Measurements from ENCODE around the gene PFDN1. TPM values are rescaled to one million over a fixed set of nuclear protein-coding genes. Genes with fewer than 3 reads are reported as not detected.

The PFDN1 gene
- total RNA-seq, 1 donor from 2014 or later = 42.7 TPM

DNA sequence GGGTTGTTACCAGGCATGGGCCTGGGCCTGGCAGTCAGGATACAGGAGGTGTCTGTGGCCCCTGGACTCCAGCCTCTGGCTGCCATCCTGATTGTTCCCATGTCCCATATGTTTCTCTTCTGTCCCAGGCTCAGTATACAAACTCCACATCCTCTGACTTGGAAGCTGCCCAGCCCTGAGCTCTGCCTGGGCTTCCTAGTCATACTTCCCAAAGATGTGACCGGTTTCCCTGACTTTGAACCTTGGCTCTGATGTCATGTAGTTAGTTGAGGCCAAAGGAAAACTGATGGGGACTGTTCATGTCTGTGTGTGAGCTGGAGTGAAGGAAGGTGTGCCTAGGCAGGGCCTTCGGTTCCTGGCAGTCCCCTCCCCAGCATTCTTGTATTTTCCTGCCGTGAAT is 77.5 kb downstream of the PFDN1 start:
- no peak for DNase-seq (ENCODE audit: low spot score)
- intact Hi-C loops (cut with DNase I) = no loop called here
- no peak for ATAC-seq

DNA sequence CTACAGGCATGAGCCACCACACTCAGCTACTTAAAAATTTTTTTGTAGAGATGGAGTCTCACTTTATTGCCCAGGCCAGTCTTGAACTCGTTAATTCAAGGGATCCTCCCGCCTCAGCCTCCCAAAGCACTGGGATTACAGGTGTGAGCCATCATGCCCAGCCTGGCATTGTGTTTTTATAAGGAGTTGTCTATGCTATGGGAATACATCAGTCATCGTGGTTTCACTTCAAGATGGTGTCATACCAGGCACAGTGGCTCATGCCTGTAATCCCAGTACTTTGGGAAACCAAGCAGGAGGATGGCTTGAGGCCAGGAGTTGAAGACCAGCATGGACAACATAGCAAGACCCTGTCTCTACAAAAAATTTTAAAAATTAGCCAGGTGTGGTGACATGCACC is 78.2 kb downstream of the PFDN1 start:
- intact Hi-C loops (cut with DNase I) = no loop called here
- no peak for ATAC-seq
- DNase-seq (ENCODE audit: low spot score) = no peak

DNA sequence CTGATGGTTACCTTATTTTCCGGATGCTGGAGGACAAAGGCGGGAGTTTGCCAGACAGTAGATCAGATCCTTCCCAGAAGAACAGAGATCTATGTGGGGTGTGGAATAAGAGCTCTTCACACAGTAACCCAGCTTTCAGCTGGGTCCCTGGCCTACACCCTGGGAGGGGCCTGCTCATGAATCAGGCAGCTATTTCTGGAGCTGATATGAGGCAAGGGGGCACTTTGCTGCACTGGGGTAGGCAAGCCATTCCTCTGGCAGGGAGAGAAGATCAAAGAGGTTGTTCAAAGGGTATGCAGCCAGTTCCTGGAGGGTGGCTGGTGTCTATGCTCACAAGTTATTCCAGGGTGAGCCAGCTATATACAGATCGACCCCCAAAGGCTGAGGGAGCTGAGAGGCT is 79.3 kb downstream of the PFDN1 start:
- DNase-seq (ENCODE audit: low spot score) (no peak), ATAC-seq (no peak)
- intact Hi-C loops (cut with DNase I) = no loop called here

DNA sequence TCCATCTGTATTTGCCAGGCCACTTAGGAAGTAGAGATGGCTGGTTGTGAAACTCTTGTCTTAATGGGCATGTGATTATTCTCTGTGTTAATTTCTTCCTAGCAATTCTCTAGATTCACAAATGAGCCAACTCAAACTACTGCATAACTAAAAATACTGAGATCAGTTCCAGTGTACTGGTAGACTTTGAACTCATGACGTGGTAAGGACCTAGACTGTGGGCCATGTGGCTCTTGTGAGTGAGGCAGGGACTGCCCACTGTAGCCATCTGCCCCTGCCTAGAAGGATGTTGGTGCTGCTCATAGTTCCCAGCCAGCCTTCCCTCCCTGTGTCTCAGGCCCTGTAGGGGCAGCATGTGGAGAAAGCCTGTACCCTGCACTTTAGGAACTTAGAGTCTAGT is 80.5 kb downstream of the PFDN1 start:
- intact Hi-C loops (cut with DNase I) = no loop called here
- ATAC-seq (no peak), DNase-seq (ENCODE audit: low spot score) (no peak)

DNA sequence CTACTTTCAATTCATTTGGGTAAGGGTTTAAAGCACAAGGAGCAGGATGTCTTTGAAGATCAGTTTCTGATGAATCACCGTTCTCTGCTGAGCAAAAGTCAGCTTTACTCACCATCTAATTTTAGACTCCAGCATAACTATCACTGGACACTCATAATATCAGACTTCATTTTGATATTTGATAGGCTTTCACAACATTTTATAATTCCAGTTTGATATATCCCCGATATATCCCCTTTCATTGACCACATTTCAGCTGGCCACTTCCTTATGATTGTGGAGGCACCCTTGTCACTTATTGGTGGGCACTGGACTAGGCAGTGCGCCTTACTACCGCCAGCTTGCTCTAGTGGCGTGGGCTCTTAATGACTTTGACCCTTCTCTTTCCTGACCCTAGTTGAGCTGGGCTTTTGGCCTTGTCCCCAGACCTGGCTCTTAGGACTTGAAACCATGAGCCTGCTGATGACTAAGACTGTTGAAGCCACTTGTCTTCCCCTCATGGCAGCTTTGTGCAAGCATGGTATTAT is 81.1 kb downstream of the PFDN1 start:
- no peak for DNase-seq (ENCODE audit: low spot score)
- no peak for ATAC-seq
- intact Hi-C loops (cut with DNase I) = no loop called here

DNA sequence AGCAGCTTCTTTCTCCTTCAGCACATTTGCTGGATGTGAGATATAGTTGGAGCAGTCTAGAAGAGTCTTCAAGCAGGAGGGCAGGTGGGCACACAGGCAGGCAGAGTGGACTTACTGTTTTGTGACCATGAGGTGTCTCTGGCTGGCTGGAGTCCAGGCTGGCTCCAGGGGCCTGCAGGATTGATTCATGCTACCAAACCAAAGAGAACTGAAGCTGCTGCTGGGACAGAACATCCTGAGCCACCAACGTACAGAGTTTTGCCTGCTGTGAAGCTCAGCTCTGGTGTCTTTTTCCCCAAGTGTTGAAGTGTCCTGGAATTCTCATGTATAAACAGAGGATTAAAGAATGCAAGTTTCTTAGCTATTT is 82.2 kb downstream of the PFDN1 start:
- intact Hi-C loops (cut with DNase I) = no loop called here
- ATAC-seq = no peak

DNA sequence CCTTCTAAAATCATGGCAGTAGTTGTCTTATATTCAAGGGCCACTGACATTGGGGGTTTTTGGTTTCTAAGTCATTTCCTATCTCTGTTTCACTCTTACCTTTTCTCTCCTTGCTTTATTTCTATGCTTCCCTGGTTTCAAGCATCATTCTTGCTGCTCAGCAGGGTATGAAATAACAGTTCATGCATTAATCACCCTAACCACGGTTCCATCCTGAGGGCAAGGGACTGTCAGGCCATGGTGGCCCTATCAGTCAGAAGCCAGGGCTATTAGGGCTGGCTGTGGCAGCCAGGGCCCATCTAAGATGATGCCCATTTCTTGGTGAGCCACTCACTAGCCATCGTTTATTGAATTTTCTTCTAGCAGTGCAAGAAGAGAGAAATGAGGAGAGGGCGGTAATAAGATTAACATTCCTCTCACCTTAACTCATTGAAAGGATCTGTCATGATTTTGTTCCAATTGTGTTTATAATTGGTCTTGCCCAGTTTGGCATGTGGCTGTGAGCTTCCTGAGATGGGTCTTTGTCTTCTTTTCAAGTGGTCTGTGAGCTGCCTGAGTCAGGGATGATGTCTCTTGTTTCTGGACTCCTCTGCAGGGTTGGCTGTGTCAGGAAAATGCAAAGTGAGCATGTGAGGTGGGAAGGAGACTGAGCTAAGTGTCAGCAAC is 82.7 kb downstream of the PFDN1 start:
- intact Hi-C loops (cut with DNase I) = no loop called here
- DNase-seq (ENCODE audit: low spot score) (no peak), ATAC-seq (no peak)

More for the DNA sequence above, 82.2 kb downstream of the PFDN1 start:
- DNase-seq (ENCODE audit: low spot score) = no peak

DNA sequence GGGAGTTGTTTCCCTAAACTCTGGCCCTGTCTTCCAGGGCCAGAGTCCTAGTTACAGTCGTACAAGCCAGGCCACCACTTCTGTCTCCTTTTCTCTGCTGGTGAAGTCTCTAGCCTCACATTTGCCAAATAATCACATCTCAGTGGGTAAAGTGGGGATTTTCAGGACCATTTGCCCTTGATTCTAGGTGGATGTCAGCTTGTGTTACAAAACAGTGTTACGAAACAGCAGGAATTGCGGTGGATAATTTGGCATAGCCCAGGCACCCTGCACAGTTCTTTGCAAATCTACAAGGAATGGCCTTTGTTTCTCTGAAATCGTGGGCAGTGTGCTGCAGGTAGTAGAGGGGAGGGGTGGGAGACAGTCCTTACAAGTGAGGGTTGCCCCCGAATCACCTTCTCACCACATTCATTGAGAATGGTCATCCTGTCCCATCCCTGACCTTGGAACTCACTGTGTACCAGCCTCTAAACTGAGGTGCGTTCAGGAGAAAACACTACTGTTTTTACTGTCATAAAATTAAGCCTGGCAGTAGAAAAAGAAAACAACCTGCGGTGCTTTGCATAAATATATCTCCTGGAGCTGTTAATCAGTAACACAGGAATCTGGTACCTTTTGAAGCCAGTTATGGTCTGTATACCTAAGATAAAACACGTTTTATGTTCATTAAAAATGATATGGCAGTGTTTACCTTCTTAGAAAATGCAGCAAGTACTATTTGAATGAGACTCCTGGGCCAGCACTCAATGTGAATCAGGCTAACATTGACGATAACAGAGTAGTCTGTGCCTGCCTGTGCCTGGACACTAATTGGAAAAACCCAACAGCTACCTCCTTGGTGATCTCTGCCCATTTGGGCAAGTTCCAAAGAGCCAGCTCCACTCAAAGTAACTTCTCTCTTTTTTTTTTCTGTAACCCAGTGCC is 83.6 kb downstream of the PFDN1 start:
- DNase-seq (ENCODE audit: low spot score) (no peak), ATAC-seq (no peak)
- intact Hi-C loops (cut with DNase I) = no loop called here

DNA sequence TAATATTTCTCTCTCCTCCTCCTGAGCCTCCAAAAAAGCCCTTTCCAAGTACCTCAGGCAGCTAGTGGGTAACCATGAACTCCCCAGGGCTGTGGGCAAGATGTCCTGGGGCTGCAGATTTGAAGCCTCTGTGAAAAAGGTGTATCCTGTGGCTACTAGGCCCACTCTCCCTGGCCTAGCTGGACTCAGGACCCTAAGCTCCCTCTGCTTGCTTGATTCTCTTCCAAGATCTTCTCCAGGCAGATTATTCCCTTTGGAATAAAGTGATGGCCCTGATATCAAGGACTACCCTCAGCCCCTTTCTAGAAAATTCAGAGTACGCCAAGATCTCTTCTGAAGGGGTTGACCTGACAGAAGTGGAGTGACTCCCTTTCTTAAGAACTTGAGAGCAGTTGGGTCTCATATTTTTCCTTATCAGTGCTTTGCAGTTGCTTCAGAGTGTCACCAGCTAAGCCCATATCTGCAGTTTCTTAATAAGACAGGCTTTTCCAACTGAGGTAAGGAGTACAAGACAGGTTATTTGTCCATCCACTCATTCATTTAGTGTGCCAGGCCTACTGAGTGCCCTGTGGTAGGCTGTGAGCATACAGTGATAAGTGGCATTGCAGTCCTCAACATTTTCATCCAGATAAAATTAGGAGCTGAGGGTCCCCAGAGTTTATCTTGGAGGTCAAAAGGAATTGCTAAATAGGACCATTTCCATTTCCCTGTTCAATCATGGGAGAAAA is 85.4 kb downstream of the PFDN1 start:
- intact Hi-C loops (cut with DNase I) = no loop called here
- no peak for DNase-seq (ENCODE audit: low spot score)
- ATAC-seq = no peak

DNA sequence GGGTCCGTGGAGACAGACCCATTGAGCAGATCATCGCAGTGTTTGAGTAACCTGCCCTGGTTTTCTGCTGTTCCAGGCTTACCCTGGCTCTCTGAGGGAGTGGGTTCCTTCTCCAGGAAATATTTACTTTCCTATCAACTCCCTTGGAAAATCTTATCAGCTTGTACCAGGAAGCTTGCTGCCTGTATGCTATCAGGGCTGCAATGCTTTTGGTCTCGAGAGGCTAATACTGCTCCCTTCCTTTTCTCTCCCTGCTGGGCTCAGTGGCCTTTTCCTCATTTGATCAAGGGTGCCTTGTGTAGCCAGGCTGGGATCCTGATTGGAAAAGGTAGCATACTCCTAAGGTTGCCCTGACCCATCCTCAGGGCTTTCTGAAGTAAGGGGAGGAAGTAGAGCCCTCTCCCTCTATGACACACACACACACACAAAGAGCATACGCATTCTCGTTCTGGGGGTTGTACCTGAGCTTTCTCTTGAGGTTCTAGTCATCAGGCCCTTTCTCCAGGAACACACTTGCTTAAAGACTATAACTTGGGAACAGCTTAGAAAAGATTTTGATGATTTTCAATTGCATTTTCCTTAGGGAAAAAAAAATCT is 86.3 kb downstream of the PFDN1 start:
- ATAC-seq (no peak), DNase-seq (ENCODE audit: low spot score) (no peak)
- intact Hi-C loops (cut with DNase I) = no loop called here

DNA sequence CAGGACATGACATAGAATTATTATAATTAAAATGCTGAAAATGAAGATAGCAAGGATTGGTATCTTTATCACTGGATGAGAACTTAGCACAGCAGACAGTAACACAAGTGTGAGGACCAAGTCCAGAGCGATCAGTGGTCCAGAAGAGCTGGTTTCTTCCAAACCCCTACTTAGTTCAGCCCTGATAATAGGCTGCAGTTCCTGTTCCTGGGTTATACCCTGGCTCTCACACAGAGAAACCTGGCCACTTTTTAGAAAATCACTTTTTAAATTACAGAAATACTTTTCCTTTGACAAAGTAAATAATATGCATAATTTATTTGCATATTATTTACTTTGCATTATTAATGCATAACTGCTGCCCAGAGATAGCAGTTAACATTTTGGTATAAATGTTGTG is 87.6 kb downstream of the PFDN1 start:
- ATAC-seq (no peak), DNase-seq (ENCODE audit: low spot score) (no peak)
- intact Hi-C loops (cut with DNase I) = no loop called here

DNA sequence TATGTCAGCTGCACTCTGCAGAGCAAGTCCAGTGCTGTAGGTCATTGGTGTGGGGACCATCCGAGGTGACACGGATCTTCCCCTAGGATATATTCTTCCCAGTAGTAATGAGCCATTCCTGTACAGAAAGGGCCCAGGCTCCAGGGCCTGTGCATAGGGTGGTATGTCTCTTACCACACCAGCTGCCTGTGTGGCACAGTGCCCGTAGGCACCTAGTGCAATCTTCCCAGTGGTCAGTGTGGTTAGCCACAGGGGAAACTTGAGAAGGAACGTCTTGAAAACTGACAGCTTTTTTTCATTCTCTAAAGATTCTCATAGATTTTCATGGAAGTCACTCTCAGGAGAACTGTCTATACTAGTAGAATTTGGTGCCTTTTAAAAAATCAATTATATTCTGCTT is 88.1 kb downstream of the PFDN1 start:
- DNase-seq (ENCODE audit: low spot score) = no peak
- no peak for ATAC-seq

DNA sequence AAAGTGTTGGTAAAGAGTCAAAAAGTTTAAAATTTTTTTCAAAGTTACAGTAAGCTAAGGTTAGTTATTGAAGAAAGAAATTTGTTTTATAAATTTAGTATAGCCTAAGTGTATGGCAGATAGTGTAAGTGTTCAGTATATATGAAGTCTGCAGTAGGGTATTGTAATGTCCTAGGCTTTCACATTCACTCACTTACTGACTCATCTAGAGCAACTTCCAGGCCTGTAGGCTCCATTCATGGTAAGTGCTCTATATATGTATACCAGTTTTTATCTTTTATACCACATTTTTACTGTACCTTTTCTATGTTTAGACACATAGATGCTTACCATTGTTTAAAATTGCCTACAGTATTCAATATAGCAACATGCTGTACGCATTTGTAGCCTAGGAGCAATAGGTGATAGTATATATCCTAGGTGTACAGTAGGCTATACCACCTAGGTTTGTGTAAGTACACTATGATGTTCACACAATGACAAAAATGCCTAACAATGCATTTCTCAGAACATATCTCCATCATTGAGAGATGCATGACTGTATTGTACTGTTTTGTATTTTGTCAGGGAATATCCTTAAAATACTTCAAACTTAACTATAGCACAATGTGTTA is 89.4 kb downstream of the PFDN1 start:
- ATAC-seq (no peak), DNase-seq (ENCODE audit: low spot score) (no peak)
- intact Hi-C loops (cut with DNase I) = no loop called here

More for the DNA sequence above, 88.1 kb downstream of the PFDN1 start:
- intact Hi-C loops (cut with DNase I) = no loop called here

DNA sequence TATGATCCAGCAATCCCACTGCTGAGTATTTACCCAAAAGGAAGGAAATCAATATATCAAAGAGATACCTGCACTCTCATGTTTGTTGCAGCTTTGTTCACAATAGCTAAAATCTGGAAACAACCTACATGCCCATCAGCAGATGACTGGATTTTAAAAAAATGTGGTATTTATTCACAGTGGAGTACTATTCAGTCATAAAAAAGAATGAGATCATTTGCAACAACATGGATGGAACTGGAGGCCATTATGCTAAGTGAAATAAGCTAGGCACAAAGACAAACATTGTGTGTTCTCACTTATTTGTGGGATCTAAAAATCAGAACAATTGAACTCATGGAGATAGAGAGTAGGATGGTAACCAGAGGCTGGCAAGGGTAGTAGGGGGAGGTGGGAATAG is 94.8 kb downstream of the PFDN1 start:
- ATAC-seq = no peak
- intact Hi-C loops (cut with DNase I) = no loop called here
- DNase-seq (ENCODE audit: low spot score) = no peak

DNA sequence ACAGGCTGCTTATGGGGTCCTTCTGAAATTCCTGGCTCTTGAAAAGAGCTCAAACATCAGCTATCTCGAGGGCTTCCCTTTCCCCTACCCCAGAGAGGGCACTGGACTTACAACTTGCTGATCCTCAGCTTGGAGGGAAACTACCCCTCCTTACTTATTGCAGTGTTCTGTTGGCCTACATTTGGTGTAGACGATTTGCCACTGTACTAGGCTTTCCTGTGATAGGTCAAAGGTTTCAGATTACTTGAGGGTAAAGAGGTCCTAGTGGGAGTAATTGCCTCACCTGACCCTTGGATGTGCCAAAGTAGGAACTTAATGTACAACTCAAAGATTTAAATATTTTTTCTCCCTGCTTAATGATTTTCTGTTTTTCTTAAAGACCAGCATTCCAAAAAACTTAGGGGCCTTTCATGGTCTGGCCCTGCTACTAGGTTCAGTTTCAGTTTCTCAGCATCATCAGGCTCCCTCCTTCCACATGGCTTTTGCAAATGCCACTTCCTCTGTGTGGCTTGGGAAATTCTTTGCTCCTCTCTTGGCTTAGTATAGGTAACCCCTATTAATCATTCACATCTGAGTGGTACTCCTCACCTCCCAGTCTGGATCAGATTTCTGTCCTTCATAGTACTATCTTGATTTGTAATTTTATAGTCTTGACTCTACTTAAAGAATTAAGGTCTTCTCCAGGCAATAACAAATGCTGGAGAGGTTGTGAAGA is 95.5 kb downstream of the PFDN1 start:
- no peak for ATAC-seq
- DNase-seq (ENCODE audit: low spot score) = no peak
- intact Hi-C loops (cut with DNase I) = no loop called here

DNA sequence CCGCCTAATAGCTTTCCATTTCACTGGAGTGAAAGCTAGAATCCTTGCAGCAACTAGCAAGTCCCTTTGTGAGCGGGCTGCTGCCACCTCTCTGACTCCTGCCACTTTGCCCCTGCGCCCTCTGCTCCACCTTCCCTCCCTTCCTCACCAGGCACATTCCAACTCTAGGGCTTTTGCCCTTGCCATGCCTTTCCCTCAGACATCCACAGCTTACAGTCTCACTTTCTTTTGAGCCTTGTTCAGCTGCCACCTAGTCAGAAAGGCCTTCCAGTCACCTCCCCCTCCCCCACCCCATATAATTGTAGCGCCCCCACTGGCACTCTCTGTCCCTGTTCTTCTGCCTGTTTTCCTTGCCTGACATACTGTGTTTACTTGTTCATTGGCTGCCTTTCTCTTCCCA is 96.9 kb downstream of the PFDN1 start:
- intact Hi-C loops (cut with DNase I) = no loop called here
- no peak for DNase-seq (ENCODE audit: low spot score)
- no peak for ATAC-seq

DNA sequence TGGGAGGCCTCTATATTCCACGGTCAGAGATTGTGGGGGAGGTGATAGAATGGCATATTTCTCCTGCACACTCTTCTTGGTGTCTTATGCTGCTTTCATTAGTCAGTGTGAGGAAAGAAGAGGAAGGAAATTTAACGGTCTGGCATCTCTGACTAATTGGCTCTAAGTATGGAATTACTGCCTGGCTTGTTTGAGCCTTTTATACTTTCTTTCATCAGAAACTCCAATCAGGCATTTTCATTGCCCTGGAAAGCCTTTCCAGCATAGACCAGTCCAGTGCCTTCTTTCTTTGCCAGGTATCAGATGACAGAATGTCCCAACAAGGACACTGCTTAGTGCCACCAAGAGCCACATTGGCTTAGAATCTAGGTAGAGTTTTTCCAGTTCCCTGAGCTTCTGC is 97.7 kb downstream of the PFDN1 start:
- no peak for ATAC-seq
- intact Hi-C loops (cut with DNase I) = no loop called here
- no peak for DNase-seq (ENCODE audit: low spot score)

DNA sequence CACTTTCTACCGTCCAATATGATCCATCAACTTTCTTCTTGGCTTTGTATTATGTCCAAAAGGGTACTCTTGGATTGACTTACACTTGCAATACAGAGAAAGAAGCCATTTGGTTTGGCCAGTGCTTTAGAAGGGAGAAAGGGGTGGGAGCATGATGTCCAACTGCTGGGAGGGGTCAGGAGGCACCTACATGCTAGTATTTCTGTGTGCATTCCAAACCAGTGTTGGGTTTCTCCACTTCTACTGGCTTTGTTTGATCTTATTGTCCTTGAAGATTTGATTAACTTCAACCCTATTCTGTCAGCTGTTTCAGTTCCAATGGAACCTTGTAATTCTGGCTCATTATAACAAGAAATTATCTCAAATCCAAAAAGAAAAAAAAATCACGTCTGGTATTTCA is 100.3 kb downstream of the PFDN1 start:
- DNase-seq (ENCODE audit: low spot score) (no peak), ATAC-seq (no peak)
- intact Hi-C loops (cut with DNase I) = no loop called here

All from sciatic nerve (tissue), 2 donors.